Mucosa of rectum (tissue), 2 donors: ENCODE measurements around the gene SYNDIG1.

Source experiments
- H3K27ac ChIP-seq, 2 donors: one replicate each; pipeline ENCODE4 v1.7.0; 2013; ENCODE audit warnings: inconsistent platforms in 2 of 2, low read depth in 2 of 2, low read length in 2 of 2
- H3K27me3 ChIP-seq, 2 donors: one replicate each; pipeline ENCODE4 v1.7.0; 2013; ENCODE audit warnings: low read length in 2 of 2; ENCODE audit not compliant: control insufficient read depth in 2 of 2, insufficient read depth in 2 of 2
- H3K36me3 ChIP-seq, 2 donors: one replicate each; pipeline ENCODE4 v1.7.0; 2013; ENCODE audit warnings: low read length in 2 of 2; ENCODE audit not compliant: control insufficient read depth in 2 of 2, insufficient read depth in 2 of 2
- H3K4me1 ChIP-seq, 2 donors: one replicate each; pipeline ENCODE4 v1.7.0; 2013; ENCODE audit warnings: low read length in 2 of 2, mild to moderate bottlenecking in 1 of 2; ENCODE audit not compliant: control insufficient read depth in 2 of 2, insufficient read depth in 2 of 2
- H3K4me3 ChIP-seq, 2 donors: one replicate each; pipeline ENCODE4 v1.7.0; 2013; ENCODE audit warnings: low read length in 2 of 2
- H3K9ac ChIP-seq, 2 donors: one replicate each; pipeline ENCODE4 v1.7.0; 2013; ENCODE audit warnings: low read length in 2 of 2, low read depth in 1 of 2, mild to moderate bottlenecking in 1 of 2
- H3K9me3 ChIP-seq, 2 donors: one replicate each; pipeline ENCODE4 v1.7.0; 2013; ENCODE audit warnings: low read length in 2 of 2; ENCODE audit not compliant: control insufficient read depth in 2 of 2
- donor health status: healthy.
- donor health status: Normal muscosa, but diverticular disease.

The SYNDIG1 gene

DNA sequence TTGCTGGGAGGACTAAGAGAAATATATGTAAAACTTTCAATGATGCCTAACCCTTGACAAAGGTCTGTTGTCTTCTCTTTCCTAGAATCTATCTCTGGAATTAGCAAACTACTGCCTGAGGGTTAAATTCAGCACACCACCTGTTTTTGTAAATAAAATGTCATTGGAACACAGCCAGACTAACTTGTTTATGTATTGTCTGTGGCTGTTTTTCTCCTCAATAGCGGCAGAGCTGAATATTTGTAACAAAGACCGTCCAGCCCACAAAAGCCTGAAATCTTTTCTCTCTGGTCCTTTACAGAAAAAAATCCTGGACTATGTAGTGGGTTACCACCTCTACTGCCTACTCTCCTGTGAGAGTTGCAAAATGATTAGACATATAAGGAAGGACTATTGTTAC, 33.3 kb upstream of the SYNDIG1 start:
- H3K27me3 ChIP-seq, result no peaks in the 10 kb centered on the region
- no peak overlapping the region for H3K9ac ChIP-seq
- peaks cover 10 to 17% of the 10 kb centered on the region in 2 donors for H3K4me1 ChIP-seq
- H3K4me3 ChIP-seq, result no peak overlapping the region
- H3K27ac ChIP-seq, result no peak overlapping the region
- no peaks in the 10 kb centered on the region for H3K36me3 ChIP-seq
- H3K9me3 ChIP-seq, result no peaks in the 10 kb centered on the region

DNA sequence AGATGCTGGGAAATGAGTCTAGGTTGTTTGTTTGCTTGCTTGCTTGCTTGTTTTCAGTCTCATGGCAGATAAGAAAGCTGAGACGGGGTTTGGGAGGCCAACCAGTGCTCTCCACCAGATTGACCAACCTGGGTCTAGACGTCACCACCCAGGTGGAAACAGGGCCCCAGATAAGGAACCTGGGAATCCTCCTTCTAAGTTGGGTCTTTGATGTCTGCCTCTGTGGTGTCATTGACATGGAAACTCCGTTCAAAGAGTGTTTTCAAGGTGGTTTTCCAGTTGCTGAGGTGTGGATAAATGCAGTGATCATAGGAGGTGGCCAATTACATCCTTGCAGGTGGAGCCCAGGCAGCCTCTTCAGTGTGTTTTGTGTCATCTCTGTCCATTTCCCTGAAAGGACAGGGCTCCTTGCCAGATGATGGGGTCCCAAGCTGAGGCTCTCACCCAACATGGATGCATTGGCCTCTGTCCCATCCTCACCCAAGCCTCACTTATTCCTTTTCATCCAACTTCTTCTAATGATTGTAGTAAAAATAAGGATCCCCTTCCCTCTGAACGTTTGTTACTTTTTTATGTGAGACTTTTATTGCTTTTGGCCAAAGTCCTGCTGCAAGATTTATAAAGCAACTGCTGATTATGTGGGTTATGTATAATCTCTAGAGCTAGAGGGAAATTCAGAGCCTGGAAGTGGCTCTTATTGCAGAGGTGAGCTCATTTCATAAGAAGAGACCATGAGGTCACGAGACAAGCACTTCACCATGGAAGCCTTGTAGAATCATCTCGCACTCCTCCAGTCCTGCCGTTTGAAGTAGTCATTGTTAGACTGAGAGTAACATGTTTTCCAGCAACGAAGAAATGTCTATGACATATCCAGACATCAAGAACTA, 32.0 kb upstream of the SYNDIG1 start:
- Histone ChIP-seq H3K27me3 (no peaks in the 10 kb centered on the region), H3K9me3 (no peaks in the 10 kb centered on the region), H3K27ac (peak overlapping the region in 1 of 2 donors; percentile 16), H3K4me3 (no peak overlapping the region), H3K36me3 (no peaks in the 10 kb centered on the region), H3K9ac (no peak overlapping the region), H3K4me1 (peaks cover 10 to 17% of the 10 kb centered on the region in 2 donors)

DNA sequence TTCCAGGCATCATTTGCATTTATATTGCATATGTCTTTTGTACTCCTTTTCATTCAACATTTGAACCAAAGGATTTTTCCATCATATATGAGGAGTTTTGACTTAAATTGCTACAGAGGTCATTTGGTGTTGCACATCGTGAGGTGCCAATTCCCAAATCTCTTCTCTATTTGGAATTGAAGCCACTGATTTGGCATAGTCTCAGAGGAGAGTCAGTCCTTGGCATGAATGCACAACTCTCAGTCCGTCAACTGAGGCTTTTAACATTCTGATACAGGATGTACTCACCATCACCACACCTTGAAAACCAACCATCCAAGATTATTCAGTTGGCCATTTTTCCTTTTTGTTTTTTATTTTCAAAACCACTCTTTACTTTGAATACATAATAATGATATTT, 31.1 kb upstream of the SYNDIG1 start:
- no peaks in the 10 kb centered on the region for H3K36me3 ChIP-seq
- no peak overlapping the region for H3K9ac ChIP-seq
- H3K4me1 ChIP-seq, result peaks cover 10 to 15% of the 10 kb centered on the region in 2 donors
- no peak overlapping the region for H3K4me3 ChIP-seq
- H3K9me3 ChIP-seq, result no peaks in the 10 kb centered on the region
- H3K27ac ChIP-seq, result no peak overlapping the region
- H3K27me3 ChIP-seq, result no peaks in the 10 kb centered on the region

DNA sequence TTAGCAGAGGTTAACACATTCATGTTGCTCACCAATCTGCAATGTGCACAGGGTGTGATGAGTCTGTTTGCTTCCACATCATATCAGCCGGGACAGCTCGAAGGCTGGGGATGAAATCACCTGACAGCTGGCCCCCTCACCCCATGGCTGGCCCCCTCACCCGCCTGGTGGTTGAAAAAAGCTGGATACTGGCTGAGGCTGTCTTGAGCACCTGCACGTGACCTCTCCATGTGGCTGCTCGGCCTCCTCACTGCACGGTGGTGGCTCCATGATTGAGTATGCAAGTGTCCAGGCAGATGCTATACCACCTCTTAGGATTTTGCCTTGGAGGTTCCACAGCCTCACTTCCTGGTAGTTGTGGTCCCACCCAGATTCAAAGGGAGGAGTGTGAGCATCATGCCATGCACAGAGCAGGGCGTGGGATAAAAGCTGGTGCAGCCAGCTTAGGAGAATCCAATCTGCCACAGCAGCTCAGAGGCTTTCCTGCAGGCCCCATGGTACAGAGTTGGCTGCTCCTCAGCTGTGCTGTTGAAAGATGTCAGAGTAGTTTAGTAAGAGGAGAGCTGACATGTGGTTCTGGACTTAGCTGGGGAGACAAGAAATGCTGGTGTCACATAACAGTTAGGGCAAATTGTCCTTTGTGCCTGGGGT, 29.6 kb upstream of the SYNDIG1 start:
- Histone ChIP-seq H3K27me3 (no peaks in the 10 kb centered on the region), H3K4me3 (no peak overlapping the region), H3K36me3 (no peaks in the 10 kb centered on the region), H3K4me1 (peaks cover 10 to 15% of the 10 kb centered on the region in 2 donors), H3K9me3 (no peaks in the 10 kb centered on the region), H3K9ac (no peak overlapping the region), H3K27ac (no peak overlapping the region)

DNA sequence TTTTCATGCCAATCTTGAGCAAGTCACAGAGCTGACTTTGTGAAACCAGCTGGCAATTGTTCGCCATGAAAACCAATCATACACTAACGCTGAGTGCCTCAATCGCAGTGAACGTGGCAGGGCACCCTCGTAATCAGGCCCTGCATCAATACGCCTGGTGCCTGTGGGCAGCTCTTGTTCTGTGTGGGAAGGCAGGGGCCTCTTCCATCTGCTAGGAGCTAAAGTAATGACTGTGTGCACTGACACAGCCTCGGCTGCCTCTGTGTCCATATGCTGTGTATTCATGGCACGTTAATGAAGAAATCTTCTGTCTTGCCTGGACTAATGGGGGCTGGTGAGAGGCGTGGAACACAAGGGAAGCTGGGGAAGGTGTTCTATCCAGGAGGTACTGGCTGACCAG, 27.8 kb upstream of the SYNDIG1 start:
- no peak overlapping the region for H3K9ac ChIP-seq
- H3K27me3 ChIP-seq, result no peaks in the 10 kb centered on the region
- H3K9me3 ChIP-seq, result no peaks in the 10 kb centered on the region
- no peaks in the 10 kb centered on the region for H3K36me3 ChIP-seq
- no peak overlapping the region for H3K4me3 ChIP-seq
- H3K4me1 ChIP-seq, result peaks cover 10 to 14% of the 10 kb centered on the region in 2 donors
- no peak overlapping the region for H3K27ac ChIP-seq

DNA sequence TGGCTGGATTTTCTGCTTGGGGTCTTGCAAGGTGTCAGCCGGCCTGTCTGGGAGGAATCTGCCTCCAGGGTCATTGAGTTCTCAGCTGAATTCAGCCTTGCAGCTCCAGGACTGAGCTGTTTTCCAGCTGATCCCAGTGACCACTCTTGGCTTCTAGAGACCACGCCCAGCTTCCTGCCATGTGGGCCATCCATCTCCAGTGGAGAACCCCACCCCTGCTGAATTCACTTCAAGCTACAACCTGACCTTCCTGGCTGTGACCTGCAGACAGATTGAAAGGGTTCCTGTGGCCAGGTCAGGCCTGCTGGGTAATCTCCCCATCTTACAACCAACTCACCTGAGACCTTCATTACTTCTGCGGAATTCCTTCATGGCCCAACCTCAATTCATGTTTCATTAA, 26.5 kb upstream of the SYNDIG1 start:
- Histone ChIP-seq H3K27me3 (no peaks in the 10 kb centered on the region), H3K9me3 (no peaks in the 10 kb centered on the region), H3K27ac (no peak overlapping the region), H3K4me1 (peaks cover 1 to 3% of the 10 kb centered on the region in 2 donors), H3K36me3 (no peaks in the 10 kb centered on the region), H3K4me3 (no peak overlapping the region), H3K9ac (no peak overlapping the region)

DNA sequence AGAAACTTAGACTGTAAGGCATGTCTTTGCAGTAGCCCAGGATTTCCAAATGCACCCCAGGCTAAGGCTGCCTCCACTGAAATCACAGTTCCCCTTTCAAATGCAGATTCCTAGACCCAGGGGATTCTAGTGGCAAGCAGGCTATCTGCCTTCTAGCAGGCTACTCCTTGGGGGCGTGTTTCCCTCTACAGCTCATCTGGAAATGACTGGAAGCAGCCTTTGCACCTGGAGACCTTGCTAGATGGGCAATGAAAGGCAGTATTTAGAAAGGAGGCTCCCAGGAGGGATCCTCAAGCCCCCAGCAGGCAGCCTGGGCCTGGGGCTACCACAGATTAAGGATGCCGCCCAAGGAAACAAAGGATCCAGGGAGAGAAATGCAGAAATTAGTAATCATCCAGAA, 26.0 kb upstream of the SYNDIG1 start:
- no peaks in the 10 kb centered on the region for H3K27me3 ChIP-seq
- no peak overlapping the region for H3K27ac ChIP-seq
- H3K4me3 ChIP-seq, result no peak overlapping the region
- H3K4me1 ChIP-seq, result no peaks in the 10 kb centered on the region
- no peaks in the 10 kb centered on the region for H3K36me3 ChIP-seq
- no peak overlapping the region for H3K9ac ChIP-seq
- no peaks in the 10 kb centered on the region for H3K9me3 ChIP-seq

DNA sequence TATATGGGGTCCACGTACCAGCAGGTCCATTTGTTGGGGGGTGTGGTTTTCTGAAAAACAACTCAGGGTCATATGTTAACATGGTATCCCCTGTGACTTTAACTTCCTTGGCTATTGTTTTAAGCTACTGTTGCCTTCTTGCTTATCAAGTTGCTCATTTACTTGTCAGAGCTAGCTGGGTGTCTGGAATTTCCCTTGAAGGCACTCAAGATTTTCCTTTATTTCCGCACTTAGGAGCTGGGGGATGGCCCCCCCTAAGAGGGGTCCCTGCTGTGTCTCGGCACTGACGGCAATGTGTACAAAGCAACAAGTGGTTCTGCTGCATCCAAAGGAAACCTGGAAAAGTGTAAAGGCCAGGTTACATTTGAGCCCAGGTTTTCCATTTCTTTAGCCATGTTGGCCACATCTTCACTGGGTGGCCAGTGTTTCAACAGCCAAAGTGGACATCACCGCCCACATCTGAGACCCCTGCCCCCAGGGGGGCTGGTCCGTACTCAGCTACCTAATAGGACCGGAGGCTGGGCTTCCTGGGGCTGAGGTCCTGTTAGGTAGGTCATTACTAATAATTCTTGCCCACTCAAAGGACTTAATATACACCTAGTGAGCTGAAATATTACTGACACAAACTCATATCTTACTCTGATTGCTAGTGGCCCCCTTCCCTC, 24.8 kb upstream of the SYNDIG1 start:
- H3K9me3 ChIP-seq, result no peaks in the 10 kb centered on the region
- H3K27me3 ChIP-seq, result no peaks in the 10 kb centered on the region
- no peak overlapping the region for H3K4me3 ChIP-seq
- H3K27ac ChIP-seq, result no peak overlapping the region
- H3K9ac ChIP-seq, result no peak overlapping the region
- H3K4me1 ChIP-seq, result no peaks in the 10 kb centered on the region
- H3K36me3 ChIP-seq, result no peaks in the 10 kb centered on the region

DNA sequence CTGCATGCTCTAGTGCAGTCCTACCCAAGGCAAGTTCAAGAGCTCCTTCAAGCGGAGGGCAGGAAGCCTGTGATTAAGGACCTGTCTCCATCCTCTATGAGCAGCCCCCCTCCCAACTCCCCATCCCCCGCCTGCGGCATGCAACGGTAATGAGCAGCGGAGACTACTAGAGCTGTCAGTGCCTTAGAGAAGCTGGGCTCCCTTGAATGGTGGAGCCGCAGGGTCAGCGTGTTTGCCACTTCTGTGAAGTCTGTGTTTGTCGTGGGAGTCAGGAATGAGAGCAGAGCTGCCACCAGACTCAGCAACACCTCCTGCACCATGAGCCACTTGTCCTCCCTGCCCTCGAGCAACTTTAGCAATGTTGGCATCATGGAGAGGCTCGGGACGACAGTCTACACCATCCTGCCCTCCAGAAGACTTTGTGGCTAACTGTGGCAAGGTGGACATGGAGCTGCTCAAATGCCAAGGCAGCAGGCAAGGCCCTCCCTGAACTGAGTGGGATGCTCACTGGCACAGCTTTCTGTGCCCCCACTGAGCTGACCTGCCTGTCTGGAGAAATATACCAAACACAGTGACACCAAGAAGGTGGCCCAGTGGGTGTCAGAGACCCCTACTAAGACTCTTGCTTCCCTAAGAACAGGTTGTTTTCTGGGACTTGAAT, 23.8 kb upstream of the SYNDIG1 start:
- Histone ChIP-seq H3K9me3 (no peaks in the 10 kb centered on the region), H3K36me3 (no peaks in the 10 kb centered on the region), H3K27me3 (no peaks in the 10 kb centered on the region), H3K4me3 (no peak overlapping the region), H3K4me1 (no peaks in the 10 kb centered on the region), H3K27ac (no peak overlapping the region), H3K9ac (no peak overlapping the region)

DNA sequence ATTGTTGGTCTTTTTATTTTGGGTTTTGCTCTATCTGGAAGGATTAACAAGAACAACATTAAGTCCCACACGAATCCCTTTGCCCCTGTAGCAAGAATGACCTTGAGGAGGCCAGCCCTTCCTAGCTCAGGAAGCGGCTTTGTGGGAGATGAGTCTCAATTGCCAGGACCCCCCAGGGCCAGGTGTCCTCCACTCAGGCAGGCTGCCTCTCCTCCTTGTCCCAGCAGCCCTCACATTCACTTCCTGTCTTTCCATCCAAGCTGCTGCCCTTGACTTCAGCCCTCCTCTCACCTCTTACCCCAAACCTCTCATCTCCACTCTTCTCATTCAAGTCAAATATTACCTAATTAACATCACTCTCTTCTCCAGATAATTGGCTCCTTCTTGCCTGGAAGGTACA, 22.6 kb upstream of the SYNDIG1 start:
- no peaks in the 10 kb centered on the region for H3K4me1 ChIP-seq
- H3K9me3 ChIP-seq, result no peaks in the 10 kb centered on the region
- no peak overlapping the region for H3K27ac ChIP-seq
- no peaks in the 10 kb centered on the region for H3K36me3 ChIP-seq
- no peak overlapping the region for H3K4me3 ChIP-seq
- no peaks in the 10 kb centered on the region for H3K27me3 ChIP-seq
- H3K9ac ChIP-seq, result no peak overlapping the region
